Stimulated activated CD4-positive, alpha-beta T cell treated with anti-CD3 and anti-CD28 coated beads, Interleukin-4, amount 100 ng/mL, for 24 hours (primary cell): ENCODE data around the gene FAM193A.
"Not testable (repeated sequence)": the region's sequence is repeated elsewhere in the genome, so short reads cannot be mapped to it uniquely, and the experiment has no call there.

Experiments used
- DNase-seq: peaks from one replicate; pipeline ENCODE4 v3.0.0-alpha.2; 2020

FAM193A gene

GRCh38 chr4:2576290-2576689, 39.8 kb downstream of the FAM193A start:
- DNase-seq = no peak

- DNase-seq = no peak
Observed at GRCh38 chr4:2578106-2578505, 41.7 kb downstream of the FAM193A start.

GRCh38 chr4:2579910-2580309, 43.5 kb downstream of the FAM193A start:
- no peak for DNase-seq

GRCh38 chr4:2583092-2583491, 46.6 kb downstream of the FAM193A start:
- no peak for DNase-seq

GRCh38 chr4:2583517-2583916, 47.1 kb downstream of the FAM193A start:
- DNase-seq = no peak

- no peak for DNase-seq
Observed at GRCh38 chr4:2586502-2586901, 50.1 kb downstream of the FAM193A start.

- DNase-seq = no peak
Observed at GRCh38 chr4:2587213-2587823, 50.9 kb downstream of the FAM193A start.

- DNase-seq = no peak
Observed at GRCh38 chr4:2588259-2588658, 51.8 kb downstream of the FAM193A start.

- DNase-seq = no peak
Observed at GRCh38 chr4:2591189-2591588, 54.7 kb downstream of the FAM193A start.

GRCh38 chr4:2592014-2592413, 55.6 kb downstream of the FAM193A start:
- DNase-seq = not testable (repeated sequence)

GRCh38 chr4:2592572-2592971, 56.1 kb downstream of the FAM193A start:
- DNase-seq = no peak

- no peak for DNase-seq
Observed at GRCh38 chr4:2593003-2593402, 56.6 kb downstream of the FAM193A start.

- no peak for DNase-seq
Observed at GRCh38 chr4:2595436-2595835, 59.0 kb downstream of the FAM193A start.

GRCh38 chr4:2595952-2596552, 59.6 kb downstream of the FAM193A start:
- DNase-seq = no peak

- DNase-seq = no peak
Observed at GRCh38 chr4:2596611-2597010, 60.2 kb downstream of the FAM193A start.

- no peak for DNase-seq
Observed at GRCh38 chr4:2598511-2599303, 62.3 kb downstream of the FAM193A start.

- DNase-seq = no peak
Observed at GRCh38 chr4:2599304-2599654, 62.8 kb downstream of the FAM193A start.

- DNase-seq = no peak
Observed at GRCh38 chr4:2600878-2601277, 64.4 kb downstream of the FAM193A start.

GRCh38 chr4:2604614-2605013, 68.2 kb downstream of the FAM193A start:
- no peak for DNase-seq

- DNase-seq = no peak
Observed at GRCh38 chr4:2606960-2607506, 70.6 kb downstream of the FAM193A start.

- no peak for DNase-seq
Observed at GRCh38 chr4:2607822-2608221, 71.4 kb downstream of the FAM193A start.

- no peak for DNase-seq
Observed at GRCh38 chr4:2608291-2608690, 71.8 kb downstream of the FAM193A start.

GRCh38 chr4:2615821-2616220, 79.4 kb downstream of the FAM193A start:
- no peak for DNase-seq

GRCh38 chr4:2617955-2618354, 81.5 kb downstream of the FAM193A start:
- no peak for DNase-seq
